HG03565 (cell line): Measurements from ENCODE around the gene DNAJC7.
"Not testable (repeated sequence)": the region's sequence is repeated elsewhere in the genome, so short reads cannot be mapped to it uniquely, and the experiment has no call there.

Experiments used
- ATAC-seq: cut with Tn5 transposase; IDR thresholded peaks from one replicate; pipeline ENCODE4 v1.9.1; 2021; ENCODE audit warnings: mild to moderate bottlenecking, moderate library complexity; ENCODE audit not compliant: unreplicated experiment

The DNAJC7 gene

DNA sequence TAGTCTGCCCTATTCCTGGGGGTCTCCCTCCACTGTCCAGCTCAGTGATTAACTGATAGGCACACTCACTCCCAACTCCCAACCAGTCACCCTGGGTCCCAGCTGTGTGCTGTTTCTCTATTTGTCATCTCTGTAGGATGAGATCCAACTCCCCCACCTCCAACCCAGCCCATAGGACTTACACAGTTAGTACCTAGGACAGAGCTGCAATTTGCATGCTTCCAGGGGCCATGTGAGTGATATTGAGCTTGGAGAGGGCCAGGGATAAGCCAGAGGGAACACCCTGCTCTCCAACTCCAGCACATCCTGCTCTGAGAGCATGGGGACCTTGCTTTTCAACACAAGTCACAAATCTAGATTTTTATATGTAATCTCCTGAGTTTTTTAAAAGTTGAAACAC lies 24.4 kb upstream of the DNAJC7 start:
- no peak for ATAC-seq

DNA sequence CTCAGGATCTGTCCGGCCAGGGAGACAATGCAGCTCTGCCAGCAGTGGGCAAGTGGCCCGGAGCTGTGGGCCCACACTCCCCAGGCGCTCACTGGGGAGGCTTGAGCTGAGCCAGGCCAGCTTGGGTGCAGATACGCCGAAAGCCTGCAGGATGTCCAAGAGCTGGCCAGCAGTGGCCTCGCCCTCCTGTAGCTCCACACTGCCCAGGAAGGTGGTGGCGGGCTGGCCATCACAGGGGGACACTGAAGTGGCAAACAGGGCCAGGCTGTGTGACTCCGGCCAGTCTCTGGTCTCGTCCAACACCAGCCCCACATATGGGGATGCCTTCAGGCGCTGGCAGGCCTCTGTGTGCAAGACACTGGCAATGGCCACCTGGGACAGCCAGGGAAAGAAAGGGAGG lies 23.6 kb upstream of the DNAJC7 start:
- no peak for ATAC-seq

DNA sequence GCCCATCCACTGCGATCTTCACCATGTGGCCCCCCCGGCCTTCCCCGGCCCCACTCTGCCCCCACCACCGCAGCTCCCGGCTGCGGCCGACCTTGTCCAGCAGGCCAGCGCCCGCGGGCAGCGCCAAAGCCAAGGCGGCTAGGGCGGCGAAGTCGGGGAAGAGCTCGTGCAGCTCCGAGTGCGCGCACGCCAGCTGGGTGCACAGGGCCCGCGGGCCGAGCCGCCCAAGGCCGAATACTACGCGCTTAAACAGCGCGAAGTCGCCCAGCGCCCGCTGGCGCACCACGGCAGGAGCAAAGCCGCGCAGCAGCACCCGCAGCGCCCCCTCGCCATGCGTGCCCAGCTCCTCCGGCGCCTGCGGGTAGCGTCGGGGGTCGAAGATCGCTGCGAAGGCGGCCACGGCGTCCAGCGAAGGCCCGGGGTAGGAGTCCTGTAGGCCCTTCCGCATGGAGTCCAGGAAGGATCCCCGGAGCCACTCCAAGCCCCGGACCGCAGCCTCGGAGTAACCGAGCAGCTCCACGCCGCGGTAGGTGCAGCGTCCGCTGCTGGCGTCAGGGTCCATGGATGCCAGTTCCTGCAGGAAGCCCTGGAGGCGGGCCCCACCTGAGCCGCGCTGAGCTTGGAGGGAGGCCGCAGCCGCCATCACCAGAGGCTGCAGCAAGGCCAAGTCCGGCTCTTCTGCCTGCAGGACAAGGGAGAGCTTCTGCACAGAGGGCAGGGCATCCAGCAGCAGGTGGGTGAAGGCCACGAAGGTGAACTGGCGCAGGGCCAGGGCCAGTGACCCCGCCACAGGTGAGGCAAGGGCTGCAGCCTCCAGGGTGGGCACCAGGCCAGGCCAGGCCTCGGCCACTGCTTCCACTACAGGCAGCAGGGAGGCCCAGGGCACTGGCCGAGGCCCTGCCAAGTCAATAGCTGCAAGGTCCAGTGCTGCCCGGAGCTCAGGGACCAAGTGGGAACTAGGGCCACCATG lies 22.8 kb upstream of the DNAJC7 start:
- no peak for ATAC-seq

DNA sequence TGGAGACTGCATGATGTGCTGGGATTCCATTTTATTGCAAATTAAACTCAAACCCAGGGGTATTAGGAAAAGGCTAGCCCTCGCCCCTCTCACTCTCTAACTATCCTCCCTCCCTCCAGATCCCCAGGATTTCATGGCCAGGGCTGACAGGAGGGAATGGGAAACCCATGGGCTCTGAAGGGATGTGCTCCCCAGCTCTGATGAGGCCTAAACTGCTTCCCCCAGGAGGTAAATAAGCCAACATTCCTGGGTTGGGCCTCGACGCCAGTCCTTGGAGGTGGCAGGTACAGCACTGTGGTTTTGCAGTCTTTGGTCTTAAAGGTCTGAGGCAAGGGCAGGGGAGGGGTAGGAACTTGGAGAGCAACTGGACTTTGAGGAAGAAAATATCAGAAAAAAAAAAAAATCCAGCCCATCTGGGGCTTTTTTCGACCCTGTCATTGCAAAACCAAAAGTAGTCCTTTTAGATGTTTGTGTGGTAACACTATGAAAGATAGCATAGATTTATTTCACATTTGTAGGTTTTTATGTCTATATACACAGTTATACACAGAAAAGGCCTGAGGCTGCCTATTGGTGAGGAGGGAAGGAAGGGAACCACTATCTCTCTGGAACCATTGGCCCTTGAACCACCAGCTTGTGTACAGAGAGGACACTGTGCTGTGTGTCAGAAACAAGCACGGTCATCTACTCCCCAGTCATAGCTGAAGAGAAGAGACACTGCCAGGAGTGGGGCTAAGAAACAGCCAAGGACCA lies 21.2 kb upstream of the DNAJC7 start:
- ATAC-seq, result no peak

DNA sequence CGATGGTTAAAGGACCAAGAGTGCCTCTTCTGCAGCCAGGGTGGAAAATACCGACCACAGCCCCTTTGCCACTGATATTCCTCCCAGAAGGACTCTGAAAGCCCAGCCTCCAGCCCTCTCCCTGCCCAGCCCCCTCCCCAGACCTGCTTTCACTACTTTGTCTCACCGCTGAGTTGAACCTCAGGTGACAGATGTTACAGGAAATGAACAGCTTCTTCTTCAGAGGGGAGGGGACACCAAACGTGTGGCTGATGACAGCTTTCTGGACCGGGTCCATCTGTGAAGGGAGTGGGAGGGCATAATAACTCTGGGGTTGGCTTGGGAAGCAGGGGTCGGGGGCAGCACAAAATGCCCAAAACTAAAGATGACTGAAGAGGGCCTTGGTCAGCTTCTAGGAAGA lies 16.8 kb upstream of the DNAJC7 start:
- ATAC-seq, result no peak

DNA sequence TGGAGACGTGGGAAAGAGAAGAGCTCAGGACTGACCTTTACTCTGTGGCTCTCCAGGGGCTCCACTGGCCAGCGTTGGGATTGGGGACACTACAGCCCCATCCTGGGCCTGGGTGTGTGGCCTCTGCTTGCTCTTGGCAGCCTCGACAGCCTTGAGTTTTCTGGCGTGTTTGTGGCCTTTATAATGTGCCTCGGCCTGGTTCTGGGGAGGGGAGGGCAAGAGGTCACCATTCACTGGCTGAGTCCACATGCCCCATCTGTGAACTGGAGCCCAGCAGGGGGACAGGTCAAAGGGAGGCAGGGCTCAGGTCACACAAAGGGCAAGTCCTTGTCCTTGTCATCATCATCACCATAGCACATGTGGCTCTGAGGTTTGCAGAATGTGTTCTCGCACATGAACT lies 14.3 kb upstream of the DNAJC7 start:
- ATAC-seq, result no peak

DNA sequence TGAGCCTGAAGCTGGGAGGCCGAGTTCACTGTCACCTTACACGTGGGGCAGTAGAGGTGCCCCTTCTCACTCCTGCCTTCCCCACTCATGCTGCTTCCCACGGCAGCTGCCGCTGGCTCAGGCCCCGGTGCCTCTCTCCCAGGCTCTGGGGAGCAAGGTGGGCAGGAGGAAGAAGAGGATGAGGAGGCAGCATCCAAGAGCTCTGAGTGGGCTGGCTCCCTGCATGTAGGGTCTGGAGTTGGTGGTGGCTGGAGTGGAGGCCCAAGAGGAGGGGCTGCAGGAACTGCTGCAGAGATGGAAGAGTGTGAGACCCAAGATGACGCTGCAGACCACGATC lies 11.5 kb upstream of the DNAJC7 start:
- no peak for ATAC-seq

DNA sequence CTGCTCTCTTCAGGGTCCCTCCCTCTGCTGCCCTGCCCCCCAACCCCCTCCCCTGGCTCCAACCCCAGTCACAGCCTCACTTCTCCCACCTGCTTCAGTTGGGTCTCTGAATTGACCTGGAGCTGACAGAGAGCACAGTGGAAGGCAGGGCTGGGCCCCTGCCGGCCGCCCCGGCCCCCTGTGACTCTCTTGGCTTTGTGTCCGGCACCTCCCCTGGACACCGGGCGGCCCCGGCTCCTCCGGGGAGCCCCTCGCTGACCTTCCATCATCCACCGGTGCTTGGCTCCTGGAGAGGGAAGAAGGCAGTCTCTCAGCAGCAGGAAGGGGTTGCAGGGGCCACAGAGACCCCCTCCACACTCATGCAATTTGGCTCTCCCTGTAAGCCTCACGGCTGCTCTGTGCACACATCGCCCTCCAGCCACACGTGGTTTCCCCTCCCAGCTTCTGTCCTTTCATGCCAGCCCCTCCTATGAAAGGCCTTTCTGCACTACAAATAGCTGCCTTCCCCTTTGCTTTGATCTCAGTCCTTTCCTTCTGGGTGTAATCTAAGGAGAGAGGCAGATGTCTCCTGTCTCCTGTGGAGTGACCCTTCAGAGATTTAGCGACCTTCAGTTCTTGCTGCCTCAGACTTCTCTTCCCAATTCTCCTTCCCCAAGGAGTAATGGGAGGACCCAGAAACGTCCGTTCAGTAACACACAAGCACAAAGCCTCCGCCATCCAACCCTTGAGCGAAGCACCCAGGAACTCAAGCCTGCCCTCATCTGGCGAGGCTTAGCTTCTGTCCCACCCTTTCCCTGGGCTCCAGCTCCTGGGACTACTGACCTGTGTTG lies 10.9 kb upstream of the DNAJC7 start:
- ATAC-seq, result no peak

DNA sequence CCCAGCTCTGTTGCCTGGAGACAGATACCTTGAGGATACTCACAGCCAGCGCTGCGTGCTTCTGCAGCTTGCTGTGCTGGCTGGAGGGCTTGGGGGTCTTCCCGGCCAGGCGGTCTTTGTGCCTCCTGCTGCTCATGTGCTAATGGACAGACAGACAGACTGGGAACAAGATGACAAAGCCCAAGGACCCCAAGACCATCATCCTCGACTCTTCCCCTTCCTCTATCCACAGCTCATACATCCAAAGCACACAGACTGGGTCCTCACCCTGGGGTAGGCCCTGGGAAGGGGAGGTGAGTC lies 10.3 kb upstream of the DNAJC7 start:
- ATAC-seq, result no peak

DNA sequence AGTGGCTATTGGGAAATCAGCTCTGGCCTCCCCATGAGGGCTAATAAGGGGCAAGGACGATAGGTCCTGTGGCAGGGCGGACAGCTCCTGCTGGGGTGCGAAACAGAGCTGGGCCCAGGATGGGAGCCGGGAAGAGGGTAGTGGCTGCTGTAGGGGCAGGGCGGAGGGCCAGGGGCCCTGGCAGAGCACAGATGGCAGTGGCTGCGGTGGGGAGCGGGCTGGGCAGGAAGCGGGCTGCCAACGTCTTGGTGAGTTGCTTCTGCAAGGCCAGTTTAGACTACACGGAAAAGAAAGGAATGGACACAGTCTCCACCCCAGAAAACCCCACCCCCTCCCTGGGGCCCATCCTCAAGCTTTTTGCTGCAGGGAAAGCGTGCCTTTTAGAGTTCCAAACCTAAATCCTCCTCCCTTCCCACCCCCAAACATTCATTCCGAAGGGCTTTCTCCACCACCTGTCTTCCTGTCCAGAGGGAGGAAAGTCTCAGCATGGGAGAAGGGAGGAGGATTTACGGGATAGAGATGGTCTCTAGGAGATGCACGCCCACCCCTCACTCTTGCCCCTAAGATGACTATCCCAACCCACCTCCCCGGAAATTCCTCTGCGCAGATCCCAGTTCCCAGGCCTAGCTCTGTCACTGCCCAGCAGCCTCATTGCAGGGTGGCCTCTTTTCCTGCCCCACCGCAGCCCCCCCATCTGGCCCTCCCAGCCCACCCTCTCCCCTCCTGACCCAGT lies 9.8 kb upstream of the DNAJC7 start:
- no peak for ATAC-seq

DNA sequence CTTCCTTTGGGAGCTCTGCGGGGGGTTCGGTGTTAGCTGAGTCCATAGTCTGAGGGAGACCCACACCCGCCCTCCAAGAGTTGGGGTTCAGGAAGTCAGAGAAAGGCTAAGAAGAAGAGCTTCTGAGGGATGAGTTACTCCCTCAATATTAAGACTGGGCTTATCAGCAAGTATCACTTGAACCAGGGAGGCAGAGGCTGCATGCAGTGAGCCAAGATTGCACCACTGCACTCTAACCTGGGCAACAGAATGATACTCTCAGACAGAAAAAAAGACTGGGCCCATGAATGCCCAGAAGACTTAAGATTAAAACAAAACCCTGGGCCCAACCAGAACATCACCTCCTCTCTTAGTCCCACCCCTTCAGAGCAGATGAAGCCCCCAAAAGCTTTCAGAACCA lies 8.7 kb upstream of the DNAJC7 start:
- ATAC-seq, result no peak

DNA sequence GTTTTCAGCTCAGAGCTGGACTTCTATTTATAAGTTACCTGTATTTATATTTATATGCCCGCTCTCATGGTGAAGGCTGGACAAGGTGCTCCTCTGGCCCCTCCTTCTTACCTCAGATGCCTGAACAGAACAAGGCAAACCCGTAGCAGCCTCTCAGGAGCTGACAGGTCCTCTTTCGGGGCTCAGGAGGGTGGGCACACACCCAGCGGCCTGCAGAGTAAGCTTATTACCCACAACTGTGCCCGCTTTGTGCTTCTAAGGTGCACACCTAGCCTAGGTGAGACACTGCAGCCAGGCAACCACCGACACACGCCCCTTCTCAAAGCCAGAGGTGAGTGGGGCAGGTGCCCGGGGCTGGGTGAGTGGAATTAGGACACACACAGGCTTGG lies 7.9 kb upstream of the DNAJC7 start:
- ATAC-seq, result no peak

DNA sequence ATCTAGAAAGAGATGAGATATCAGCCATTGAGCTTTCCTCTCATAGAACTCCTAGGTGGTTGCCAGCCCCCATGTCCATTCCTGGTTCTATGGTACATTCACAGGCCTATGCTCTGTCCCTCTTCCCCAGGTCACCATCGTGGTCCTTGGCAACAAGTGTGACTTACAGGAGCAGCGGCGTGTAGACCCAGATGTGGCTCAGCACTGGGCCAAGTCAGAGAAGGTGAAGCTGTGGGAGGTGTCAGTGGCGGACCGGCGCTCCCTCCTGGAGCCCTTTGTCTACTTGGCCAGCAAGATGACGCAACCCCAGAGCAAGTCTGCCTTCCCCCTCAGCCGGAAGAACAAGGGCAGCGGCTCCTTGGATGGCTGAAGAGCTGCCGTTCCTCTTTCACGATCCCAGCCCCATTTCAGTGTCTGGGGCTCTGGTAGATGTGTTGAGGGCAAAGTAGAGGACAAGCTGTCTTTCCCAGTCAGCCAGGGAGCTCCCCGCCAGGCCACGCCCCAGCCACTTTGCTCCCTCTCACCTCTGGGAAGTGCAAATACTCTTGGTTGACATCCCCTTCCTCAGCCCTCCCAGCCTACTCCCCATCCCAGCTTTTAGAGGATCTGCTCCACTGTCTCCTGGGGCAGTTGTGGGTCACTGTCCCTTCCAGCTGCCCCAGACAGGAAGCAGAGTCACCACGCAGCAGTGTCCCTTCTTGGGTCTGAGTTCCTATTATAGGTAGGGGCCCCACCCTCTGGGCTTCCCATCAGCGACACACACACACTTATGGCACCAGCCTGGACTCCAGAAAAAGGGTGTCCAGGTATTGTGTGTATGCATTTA lies 6.5 kb upstream of the DNAJC7 start:
- ATAC-seq, result no peak

DNA sequence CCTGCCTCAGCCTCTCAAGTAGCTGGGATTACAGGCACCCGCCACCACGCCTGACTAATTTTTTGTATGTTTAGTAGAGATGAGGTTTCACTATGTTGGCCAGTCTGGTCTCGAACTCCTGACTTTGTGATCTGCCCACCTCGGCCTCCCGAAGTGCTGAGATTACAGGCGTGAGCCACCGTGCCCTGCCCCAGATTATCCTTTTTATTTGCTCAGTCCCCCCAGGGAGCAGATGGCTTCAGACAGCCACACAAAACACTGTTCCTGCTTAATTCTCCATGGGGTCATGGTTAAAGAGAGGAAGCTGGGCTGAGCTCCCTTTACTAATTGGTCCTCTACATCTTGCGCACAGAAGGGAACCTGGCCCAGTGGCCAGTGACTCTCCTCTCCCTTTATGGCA lies 3.6 kb upstream of the DNAJC7 start:
- ATAC-seq, result not testable (repeated sequence)

DNA sequence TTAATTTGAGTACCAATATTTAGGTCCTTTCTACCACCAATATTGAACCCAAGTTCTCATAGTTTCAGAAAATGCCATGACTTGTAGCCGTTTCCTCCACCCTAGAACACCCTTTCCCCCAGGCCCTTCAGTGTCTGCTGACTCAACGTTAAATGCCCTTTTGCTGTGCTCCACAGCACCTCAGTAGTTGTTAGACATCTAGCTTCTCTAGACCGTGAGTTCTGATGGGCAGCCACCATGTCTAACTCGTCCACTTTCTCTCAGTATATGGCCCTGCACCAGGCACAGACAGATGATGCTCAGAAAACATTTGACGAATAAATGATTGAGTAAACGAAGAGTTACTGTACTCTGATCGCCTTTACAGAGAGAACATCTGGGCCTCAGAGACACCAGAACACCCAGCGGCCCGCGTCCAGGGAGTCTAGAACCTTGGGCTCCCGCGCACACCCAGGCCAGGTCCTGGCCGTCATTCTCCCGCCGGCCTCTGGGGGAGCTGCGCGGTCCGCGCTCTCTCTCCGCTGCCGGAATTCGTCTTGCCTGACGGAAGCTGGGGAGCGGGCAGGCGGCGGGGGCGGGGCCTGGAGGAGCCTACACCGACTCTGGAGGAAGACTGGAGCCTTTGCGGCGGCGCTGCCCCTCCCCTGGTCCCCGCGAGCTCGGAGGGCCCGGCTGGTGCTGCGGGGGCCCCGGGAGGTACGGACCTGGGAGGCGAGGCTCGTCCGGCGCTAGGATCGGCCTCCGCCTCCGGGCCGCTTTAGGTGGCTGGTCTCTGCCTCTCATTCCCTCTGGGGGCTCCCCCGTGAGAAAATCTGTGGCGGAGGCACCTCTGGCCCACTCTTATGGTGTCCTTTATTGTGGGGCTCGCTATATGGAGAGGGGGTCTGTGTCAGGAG lies 2.5 kb upstream of the DNAJC7 start, which contains the start of gene NKIRAS2:
Gene NKIRAS2, plus strand, starts transcription at position 582 of the 896 bp plus-strand sequence. CDS start 1,488 bp downstream, outside the sequence.
- peak; percentile 37 for ATAC-seq

DNA sequence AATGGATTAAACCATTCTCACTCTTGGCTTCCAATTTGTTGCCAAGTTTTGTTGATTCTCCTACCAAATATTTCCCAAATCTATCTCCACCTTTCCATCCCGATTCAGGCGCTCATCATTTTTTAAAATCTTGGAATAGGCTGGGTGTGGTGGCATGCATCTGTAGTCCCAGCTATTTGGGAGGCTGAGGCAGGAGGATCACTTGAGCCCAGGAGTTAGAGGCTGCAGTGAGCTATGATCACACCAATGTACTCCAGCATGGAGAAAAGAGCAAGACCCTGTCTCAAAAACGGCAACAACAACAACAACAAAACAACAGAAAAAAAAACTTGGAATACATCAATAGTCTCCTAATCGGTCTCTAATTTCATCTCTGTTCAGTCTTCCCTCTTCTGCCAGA lies 1.7 kb upstream of the DNAJC7 start:
- no peak for ATAC-seq

DNA sequence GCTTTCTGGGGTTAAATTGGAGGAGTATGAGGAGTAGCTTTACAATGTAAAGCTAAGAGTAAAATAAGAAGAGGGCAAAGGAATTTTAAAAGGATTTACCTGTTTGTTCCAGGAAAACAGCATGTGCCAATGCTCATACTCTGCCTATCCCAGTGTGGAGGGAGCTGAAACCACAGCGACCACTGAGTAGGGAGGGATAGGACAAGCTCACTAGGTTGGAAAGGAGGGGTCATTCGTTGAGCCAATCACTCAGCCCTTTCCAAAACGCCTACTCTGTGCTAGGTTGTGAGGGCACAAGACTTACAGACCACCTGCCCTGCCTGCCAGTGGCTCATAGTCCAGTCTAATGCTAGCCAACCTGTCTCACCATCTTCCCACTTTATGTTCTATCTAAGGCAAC lies 1.1 kb upstream of the DNAJC7 start:
- ATAC-seq, result no peak

DNA sequence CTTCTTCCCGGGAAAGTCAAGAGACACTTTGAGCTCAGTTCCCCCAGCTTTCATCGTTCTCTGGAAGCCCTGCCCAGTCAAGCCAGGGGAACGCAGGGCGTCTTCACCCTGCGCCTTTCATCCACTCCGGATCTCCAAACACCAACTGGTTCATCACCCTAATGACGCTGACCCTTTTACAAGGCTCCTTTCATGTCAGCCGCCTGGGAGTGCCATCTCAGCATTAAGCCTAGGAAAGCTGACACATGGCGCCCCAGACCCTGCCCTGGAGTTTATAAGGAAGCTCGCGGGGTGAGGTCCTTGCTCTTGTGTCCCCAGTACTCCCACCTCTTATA lies 594 bp upstream of the DNAJC7 start:
- ATAC-seq, result no peak

DNA sequence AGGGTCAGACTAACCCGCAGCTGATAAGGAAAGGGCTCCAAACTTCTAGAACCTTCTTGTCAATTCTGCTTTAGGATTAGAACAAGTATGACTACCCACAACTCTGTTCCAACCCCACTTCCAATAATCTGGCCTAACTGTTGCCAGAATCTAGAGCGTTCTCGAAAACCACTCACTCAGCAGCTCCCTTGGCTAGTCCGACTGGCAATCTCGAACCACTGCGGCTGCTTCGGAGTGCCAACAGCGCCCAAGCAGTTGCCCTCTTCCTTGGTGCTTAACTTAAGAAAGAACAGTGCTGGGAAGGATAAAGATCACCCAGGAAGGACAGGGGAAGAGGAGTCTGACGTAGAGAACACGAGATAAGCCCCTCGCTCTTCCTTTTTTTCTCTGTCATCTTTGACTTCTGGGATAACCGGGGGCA lies 818 bp downstream of the DNAJC7 start:
- ATAC-seq, result no peak
